Measurements from ENCODE around the gene CADM1.

Gene CADM1

DNA sequence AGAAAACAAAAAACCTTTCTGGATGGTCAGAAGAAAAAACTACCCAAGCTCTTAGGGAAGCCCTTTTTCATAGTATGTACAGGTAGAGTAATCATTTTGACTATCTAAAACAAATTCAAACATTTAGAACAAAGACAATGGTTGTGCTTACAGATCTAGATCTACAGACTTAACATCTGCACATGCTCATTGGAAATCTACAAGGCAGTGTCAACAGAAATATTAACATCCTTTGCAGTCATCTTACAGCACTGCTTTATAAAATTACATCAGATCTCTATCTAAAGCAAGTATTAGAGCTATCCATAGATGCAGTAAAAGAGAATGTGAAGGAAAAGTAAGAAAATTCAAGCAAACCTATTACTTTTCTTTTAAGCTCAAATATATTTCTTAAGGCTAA lies 110.3 kb downstream of the CADM1 start:
- DNase-seq: no peak

GRCh38 chr11:115391598-115391997 lies 112.6 kb downstream of the CADM1 start:
- DNase-seq: no peak

DNA sequence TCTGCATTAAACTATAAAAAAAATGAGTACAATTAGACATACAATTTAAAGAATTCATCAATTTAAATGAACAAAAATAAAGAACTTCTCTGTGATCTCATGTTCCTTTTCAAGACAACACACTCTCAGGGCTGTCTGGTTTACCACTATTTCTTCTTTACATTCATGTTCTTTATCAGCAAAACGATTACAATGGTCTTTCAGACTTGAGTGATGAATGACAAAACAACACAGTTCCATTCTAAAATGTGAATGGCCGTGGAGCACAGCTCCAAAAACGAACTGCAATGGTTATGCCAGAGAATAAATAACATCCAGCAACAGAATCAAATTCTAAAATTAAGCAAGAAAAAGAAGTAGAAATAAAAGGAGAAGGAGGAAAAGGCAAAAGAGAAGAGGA lies 113.1 kb downstream of the CADM1 start:
- no peak for DNase-seq

DNA sequence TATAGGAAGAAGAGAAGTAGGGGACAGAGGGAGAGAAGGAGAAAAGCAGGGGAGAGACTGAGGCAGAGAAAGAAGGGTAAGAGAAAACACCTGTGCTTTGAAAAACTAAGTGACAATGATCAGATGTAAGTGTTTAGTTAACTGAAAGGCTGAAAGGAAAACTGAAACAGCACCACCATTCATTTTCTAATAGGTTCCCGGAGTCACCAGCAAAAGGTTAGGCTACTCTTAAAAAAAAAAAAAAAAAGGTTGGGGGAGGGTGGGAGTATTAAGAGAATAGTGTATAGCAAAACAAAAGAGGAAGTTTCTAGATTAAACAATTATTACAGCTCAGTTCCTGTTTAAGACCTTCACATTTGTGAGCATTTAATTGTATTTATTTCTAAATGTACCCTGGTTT lies 113.8 kb downstream of the CADM1 start:
- no peak for DNase-seq

DNA sequence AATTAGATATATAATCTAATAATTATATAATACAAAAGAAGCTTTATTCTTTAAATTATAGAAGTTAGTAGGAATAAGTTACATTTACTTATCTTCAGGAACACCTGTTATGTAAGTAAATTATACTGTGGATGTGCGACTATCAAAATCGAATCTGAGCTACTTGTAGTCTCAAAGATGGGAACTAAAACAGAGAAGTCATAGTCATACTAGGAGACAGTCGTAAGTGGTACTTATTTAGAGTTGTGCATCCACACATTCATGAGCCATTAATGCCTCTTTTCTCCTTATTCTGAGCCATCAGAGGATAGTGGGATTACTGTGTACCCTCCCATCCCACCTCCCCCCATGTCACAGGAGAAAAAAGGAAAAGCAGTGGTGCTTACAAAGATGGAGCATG lies 114.4 kb downstream of the CADM1 start:
- DNase-seq: no peak

DNA sequence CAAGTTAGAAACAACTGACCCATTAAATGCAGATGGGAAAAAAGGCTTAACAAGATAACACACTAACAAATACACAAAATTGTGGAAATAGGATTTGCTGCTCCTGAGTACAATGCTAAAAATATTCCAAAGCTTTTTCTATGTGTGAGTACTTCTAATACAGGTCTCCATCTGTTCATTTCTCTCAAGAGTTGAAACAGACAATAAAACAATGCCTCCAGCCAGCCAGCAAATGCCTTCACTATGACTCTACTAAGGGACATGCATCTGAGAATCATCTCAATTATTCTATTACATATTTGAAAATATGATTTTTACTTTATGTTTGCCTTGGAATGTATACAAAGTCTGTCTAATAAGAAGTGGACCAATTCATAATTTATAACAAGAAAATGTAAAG lies 119.0 kb downstream of the CADM1 start:
- DNase-seq: no peak

- no peak for DNase-seq
Observed at GRCh38 chr11:115384236-115384635, 120.0 kb downstream of the CADM1 start.

DNA sequence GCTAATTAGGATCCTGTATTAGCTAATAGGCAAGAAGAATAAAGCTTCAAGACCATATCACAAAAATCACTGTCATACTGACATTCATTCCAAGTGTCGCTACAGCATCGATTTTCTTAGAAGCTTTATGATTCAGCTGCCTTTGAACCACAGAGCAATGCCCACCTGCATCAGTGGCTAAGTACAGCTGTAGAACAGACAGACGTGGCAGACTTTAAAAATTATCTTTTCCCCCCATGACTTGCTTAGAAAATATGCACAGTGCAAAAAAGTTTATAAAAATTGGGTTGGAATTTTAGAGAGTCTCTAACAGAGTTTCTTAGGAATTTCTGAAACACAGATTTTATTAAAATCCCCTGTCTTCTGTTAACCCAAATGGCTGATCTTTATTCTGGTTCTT lies 120.8 kb downstream of the CADM1 start:
- DNase-seq: no peak

DNA sequence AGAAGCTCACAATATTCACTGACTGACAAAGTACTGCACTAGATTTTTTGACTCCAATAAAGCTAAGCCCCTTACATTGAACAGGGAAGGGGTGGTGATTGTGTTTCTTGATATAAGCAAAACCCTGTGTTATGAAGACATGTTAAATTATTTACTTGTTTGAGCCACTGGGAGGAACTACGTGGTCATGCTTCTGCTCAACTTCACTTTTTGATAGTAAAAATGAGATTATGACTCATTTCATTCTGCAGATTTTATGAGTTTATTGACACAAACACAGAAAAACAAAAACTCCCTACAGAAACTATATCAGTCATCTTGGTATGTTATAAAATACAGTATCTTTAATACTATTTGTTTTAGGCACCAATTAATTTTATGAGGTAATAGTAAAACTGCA lies 124.7 kb downstream of the CADM1 start:
- DNase-seq: no peak

DNA sequence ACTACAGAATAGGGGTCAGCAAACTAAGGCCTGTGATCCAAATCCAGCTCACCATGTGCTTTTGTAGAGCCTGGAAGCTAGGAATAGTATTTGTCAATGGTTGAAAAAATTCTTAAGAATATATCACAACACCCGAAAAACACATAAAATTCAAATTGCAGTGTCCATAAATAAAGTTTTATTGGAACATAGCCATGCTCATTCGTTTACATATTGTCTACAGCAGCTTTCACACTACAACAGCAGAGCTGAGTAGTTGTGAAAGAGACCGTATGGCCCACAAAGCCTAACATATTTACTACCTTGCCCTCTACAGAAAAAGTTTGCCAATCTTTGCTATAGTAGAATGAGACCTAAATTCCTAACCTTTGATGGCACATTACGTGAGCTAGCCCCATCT lies 125.7 kb downstream of the CADM1 start:
- no peak for DNase-seq

GRCh38 chr11:115377882-115378296 lies 126.3 kb downstream of the CADM1 start:
- no peak for DNase-seq

- DNase-seq: no peak
Observed at GRCh38 chr11:115368616-115369015, 135.6 kb downstream of the CADM1 start.

GRCh38 chr11:115366826-115367225 lies 137.4 kb downstream of the CADM1 start:
- no peak for DNase-seq

- no peak for DNase-seq
Observed at GRCh38 chr11:115365907-115366306, 138.3 kb downstream of the CADM1 start.

DNA sequence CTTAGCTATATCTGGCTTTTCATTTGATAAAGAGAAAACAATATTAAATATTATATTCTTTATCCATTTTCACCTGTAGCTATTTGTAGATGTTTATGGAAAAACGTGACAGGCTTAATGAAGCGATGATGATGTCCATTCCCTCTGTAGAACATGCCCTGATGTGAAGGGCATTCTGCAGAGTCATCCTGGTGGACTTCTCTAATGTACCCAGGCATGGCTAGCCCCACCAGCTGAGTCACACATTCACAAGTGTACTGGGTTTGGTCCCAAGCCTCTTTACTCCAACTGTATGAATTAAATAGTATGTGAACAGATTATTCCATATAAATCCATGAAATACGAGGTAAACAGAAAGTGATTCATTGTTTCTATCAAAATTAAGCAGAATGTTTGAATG lies 139.3 kb downstream of the CADM1 start:
- DNase-seq: no peak

DNA sequence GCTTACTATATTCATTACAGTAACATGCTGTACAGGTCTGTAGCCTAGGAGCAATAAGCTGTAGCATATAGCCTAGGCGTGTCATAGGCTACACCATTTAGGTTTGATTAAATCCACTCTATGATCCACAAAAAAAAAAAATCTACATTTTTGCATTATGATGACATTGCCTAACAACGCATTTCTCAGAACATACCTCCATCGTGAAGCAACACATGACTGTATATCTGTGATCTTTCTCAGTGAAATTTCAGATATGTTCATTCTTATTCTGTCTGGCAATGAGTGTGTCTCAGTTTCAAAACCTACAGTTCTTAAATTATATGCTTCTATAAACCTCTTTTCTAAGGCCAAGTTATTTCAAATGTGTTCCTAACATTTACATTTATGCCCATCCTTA lies 140.3 kb downstream of the CADM1 start:
- no peak for DNase-seq

GRCh38 chr11:115363426-115363825 lies 140.8 kb downstream of the CADM1 start:
- DNase-seq: no peak

DNA sequence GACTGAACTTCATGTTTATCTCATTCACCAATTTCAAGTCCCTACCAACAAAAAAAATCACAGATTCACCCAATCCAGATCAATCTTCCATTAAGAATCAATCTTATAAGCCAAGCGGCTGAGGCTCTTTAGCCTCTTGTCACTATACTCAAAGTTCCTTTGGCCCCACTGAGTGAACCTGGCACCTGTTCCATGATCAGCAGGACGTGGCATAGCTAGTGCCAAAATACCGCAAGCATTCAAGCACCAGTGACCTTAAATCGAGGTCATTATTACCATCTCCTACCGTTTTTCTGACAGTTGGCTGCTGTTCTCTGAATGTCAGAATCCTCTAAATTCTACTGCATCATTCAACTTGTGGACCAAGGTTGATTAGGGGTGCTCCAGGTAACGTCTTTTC lies 141.2 kb downstream of the CADM1 start:
- no peak for DNase-seq

GRCh38 chr11:115361025-115361424 lies 143.2 kb downstream of the CADM1 start:
- DNase-seq: no peak

- DNase-seq: no peak
Observed at GRCh38 chr11:115360186-115360824, 143.9 kb downstream of the CADM1 start.

GRCh38 chr11:115357066-115357465 lies 147.1 kb downstream of the CADM1 start:
- no peak for DNase-seq

DNA sequence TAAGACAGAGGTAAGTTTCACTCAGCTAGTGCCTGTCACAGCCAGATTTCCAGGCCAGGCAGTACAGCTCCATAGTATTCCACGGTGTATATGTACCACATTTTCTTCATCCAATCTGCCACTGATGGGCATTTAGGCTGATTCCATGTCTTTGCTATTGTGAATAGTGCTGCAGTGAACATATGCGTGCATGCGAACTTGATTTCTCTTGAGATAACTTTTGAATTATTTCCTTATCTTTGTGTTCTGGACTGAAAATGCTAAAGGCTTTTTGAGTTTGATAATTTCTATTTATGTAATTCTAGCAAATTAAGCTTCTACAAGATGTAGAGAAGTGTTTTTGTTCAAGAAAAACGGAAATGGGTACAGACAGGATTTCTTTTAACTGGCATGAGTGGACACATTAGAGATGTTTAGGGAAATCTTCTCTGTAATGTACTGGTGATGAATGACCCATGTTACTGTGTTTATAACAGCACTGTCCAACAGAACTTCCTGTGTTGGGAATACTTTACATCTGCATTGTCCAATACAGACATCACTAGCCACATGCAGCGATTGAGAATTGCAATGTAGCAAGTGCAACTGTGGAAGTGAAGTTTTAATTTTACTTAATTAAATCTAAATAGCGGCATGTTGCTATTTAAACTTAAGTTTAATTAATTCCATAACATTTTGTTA lies 151.3 kb downstream of the CADM1 start:
- no peak for DNase-seq

DNA sequence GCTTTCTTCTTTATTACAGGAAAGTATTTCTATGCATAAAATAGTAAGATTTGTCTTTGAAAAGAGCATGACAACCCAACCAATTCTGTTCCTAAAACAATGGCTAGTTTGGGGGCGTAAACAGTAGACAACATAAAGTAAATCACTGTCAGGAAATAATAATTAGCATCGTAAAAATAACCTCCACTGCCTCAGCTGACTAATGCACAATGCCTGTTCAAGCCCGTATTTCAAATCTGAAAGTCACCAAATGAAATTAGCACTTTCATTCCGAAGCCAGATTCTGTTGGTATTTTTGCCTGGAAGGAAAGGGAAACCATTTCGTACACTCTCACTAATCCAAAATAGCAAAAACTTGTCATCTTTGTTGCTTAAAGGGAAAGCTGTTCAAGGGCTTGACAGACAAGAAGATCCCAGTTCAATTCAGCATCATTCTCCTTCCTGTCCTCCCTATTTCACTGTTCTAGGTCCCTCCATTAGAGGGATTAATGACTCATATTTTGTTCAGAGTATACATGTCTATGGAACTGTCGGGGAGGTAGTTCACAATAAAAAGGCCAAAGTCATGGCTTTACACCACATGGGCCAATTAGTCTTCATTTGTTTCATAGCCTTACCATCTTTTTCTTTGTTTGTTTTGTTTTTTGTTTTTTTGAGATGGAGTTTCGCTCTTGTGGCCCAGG lies 154.7 kb downstream of the CADM1 start:
- DNase-seq: no peak

DNA sequence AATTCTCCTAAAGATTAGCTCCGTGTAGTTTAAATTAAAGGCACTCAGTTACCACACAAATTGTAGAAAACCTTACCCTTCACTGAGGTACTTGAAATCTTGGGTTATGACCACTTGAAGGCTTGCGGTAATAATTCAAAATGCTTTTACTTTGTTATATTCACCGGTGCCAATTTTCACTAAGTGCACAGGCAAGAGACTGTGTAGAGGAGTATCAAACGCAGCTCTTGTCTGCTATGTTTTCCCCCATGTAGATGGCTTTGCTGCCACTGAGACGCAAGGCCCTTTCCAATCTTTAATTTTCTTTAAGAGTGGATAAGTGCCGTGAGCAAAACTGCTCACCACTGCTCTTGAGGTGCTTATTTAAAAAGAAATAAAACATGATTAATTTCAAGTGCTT lies 155.8 kb downstream of the CADM1 start:
- no peak for DNase-seq

DNA sequence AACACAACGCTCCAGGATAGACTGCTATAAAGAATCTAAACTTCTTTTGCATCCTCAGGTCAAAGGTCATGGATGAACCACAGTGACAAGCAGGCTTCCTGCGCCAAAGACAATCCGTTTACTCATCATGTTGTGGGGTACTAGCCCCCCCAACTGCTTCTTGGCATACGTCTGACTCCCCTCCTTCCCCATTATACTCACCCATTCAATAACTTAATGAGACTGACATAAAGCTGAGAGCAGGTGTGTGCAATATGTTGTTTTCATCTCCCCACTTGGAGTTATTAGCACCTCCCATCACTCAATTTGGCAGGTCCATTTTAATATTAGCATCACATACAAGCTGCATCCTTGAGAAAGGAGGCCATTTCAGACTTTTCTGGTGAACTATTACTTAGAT lies 157.1 kb downstream of the CADM1 start:
- no peak for DNase-seq
